GM21723 (cell line): ENCODE results near the gene RAD51B.

Experiments
- ATAC-seq: cut with Tn5 transposase; IDR thresholded peaks from one replicate; pipeline ENCODE4 v1.9.1; 2021; ENCODE audit warnings: mild to moderate bottlenecking, moderate library complexity; ENCODE audit not compliant: unreplicated experiment

RAD51B gene

DNA sequence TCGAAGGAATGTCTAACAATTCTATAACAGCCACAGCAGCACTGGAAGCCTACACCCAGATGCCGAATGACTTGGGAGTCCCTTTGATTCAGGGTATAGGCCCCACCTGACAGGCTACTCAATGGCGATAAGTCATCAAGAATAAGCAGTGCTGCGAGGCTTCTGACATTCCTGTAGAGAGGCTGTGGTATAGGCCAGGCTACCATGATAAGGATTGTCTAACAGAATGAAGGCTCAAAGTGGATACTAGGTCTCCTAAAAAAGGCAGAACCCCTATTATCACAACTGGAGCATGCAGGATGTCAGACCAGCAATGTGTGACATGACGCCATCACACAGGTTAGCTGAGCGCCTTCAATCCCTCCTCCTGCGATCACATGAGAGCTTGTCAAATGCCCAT is 920.1 kb downstream of the RAD51B start:
- no peak for ATAC-seq

DNA sequence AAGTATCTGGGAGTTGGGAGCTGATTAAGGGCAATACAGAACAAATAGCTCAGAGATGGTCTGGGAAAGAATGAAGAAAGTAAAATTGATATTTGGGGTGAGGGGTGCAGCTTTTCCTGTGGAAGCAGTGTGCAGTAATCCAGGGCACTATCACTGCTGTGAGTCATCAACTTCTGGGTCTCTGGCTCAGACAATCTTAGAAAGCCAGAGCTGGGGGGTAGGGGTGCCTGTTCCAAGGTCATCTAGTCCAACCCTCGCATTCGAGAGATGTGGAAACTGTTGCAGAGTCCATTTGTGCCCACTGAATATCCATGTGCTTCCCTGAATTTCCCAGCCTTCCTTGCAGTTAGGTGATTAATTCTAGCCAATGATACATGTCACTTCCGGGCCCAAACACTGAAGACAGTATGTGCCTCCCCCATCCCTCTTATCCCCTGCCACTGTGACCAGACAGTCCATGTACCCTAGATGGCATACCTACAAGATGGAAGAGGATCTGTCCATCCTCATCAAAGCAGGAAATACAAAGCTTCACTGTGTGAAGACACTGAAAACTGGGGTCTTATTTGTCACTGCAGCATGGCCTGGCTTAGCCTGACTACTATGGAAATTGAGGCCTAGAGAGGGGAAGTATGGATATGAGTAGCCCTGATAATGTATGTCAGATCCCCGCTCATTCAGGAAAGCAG is 921.4 kb downstream of the RAD51B start:
- ATAC-seq, result no peak

DNA sequence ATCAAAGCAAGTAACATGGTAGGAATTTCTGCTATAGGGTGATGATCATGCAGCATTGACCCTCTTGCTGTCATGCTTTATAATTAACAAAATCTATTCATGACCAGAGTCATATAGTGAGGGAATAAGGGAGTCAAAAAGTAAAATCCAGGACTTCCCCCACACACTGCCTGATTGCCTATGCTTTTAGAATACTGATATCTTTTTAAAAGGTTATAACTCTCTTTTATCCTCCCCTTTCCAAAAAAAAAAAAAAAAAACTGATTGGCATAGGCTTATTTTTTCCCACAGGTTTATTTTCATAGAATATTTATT is 921.9 kb downstream of the RAD51B start:
- ATAC-seq, result no peak

DNA sequence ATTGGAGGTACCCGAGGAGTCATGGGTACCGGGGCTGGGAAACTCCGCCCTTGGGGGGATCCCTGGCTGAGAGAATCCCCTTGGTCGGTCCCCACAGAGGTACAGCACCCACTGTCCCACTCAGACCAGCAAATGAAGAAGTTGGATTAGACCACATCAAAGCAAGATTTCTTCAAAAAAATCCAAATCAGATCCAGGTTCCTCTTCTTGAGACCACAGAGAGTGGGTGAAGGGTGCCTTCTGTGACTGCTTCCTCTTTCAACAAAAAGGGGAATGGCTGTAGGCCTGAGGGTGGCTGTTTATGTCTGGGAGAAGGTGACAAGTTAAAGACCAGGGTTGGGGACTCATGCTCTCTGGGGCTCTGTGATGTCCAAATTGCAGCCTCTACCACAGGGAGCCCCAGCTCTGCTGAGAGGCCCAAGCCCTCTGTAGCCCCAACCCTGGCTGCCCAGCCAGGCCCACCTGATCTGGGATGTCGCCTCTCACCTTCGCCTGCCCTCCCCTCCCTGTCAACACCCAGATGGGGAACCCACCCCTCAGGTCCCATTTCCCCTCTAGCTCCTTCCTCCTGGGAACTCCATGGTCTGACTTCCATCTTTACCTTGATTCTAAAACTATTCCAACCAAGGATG is 922.4 kb downstream of the RAD51B start:
- peak; percentile 84 for ATAC-seq

DNA sequence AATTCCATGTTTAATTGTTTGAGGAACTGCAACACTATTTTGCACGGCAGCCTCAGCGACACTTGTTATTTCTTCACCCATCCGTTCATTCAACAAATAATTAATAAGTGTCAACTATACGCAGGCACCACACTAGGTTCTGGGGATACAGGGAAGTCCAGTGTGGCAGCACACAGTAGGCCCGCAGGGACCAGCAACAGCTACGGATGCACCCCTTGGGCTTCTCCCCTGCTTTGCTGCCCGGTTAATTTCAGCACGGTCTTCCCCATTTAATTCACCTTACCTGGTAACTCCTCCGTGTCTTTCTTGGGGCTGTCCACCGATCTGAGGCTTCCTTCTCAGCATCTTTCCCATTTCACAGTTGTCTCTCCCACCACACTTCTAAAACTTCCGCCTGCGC is 925.0 kb downstream of the RAD51B start:
- ATAC-seq, result no peak

- no peak for ATAC-seq
These were observed 927.8 kb downstream of the RAD51B start for GRCh38 chr14:68747393-68747792.

DNA sequence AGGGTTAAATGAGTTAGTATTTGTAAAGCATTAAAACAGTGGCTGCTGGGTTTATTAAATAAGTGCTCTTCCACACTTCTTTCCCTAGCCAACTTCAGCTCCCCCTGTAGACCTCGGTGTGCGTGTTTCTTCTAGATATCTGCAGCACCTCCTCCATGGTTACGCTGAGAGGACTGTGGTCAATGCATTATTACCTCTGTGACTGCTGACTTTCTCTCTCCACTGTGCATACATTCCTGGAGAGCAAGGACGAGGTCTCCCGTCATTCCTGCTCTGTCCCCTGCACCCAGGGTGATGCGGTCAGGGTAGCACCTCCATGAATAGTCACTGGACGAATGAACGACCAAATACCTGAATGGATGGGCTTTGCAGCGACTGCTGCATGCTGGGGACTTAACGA is 928.7 kb downstream of the RAD51B start:
- no peak for ATAC-seq

GRCh38 chr14:68748691-68749090 is 929.1 kb downstream of the RAD51B start:
- no peak for ATAC-seq

DNA sequence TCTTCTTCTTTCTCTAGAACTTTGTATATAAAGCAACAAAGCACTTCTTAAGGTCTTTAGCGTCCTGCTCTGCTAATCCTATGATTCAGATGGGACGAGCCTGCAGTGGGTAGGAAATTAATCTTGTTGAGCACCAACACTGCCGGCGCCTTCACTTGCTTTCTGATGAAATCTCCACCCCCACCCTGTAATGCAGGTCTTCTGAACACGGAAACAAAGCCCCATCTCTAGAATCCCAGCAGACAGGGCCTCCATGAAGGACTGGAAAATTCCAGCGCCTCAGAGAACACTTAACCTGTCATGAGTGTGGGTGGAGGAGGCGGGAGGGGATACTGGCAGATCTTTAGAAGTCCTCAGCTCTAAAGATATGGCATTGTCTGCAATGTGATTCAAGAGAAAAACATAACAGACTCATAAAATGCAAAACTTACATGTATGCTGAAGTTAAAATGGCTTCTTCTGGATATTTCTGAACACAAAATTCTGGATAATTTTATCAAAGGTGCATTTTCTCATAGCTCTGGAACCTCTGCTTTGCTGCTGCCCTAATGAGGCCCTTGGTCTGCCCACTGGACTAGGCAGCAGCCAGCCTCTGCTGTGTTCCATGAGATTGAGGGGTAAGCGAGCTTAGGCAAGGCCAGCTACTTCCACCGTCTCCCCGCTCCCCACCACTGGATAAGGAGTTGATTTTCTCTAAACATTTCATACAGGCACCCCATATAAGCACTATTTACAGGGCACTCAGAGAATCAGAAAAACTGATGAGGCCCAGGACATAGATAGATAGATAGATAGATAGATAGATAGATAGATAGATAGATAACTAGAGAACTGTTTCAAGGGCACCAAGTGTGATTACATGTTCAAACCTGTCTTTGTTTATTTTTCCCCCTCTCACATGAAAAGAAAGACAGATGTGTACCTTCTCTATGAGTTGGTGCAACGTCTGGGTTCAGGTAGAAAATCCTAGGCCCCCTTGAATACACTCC is 930.2 kb downstream of the RAD51B start:
- ATAC-seq, result no peak

- no peak for ATAC-seq
These were observed 932.9 kb downstream of the RAD51B start for GRCh38 chr14:68752271-68753006.

GRCh38 chr14:68753690-68754089 is 934.1 kb downstream of the RAD51B start:
- no peak for ATAC-seq

DNA sequence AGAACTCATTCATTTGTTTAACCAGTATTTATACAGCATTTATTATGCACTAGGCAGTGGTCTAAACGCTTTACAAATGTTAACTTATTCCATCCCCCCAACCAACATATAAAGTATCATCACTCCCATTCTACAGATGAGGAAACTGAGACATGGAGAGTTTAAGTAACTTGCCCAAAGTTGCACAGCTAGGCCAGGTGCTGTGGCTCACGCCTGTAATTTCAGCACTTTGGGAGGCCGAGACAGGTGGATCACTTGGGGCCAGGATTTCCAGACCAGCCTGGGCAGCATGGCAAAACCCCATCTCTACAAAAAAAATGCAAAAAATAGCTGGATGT is 935.4 kb downstream of the RAD51B start:
- ATAC-seq, result no peak

DNA sequence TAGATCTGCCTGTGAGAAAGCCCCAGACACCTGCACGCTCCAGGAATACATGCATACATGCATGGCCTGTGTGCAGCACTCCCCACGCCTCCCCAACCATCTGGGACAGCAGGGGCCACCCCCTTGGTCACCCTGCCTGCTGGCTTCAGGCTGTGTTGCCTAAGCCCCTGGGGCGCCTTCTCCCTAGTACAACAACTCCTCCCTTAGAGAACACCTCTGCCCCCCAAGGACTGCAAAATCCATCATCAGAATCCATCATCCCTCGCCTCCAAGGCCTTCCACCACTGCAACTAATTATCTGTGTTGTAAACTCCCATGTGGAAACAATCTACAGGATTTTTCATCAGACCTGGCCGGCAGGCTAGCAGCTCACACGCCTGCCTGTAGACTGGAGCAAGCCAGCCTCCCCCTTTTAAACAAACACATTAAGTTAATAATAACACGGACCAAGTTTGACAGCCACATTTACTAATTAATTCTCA is 936.5 kb downstream of the RAD51B start:
- no peak for ATAC-seq

DNA sequence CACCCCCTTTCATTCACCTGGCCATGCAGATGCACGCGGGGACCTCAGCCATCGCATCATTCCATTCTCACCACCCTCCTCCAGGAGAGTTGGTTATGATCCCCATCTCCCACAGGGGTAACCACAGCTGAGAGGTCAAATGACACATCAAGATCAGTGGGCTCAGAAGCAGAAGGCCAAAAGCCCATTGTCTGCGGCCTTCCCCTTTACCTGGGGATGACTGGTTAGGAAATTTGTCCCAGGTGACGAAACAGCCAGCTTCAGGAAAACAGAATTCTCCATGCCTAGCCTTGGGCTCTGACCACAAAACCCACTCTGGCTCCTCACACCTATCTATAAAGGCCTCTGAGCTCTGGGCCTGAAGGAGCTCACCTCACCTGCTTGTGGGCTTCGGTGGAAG is 937.2 kb downstream of the RAD51B start:
- no peak for ATAC-seq

- no peak for ATAC-seq
These were observed 938.1 kb downstream of the RAD51B start for GRCh38 chr14:68757618-68758081.

DNA sequence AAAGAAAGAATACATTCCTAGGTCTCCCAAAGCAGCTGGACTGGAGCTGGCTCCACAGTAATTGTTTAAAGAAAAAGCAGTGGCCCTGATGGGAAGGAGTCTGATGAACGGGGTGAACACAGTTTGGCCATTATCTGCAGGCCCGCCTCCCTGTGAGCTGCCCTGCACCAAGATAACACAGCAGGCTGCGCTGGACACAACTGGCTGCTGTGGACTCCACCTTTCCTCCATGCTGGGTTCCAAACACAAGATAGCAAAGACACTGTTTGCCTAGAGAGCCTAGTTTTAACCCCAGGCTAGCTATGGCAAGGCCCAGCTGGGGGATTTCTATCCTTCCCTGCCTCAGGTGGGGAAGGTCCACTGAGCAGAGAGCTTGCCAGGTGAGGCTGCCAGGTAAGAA is 938.7 kb downstream of the RAD51B start:
- no peak for ATAC-seq

GRCh38 chr14:68759017-68759560 is 939.5 kb downstream of the RAD51B start:
- ATAC-seq, result no peak

GRCh38 chr14:68759937-68760336 is 940.4 kb downstream of the RAD51B start:
- ATAC-seq, result no peak

GRCh38 chr14:68760761-68761160 is 941.2 kb downstream of the RAD51B start:
- ATAC-seq, result no peak

DNA sequence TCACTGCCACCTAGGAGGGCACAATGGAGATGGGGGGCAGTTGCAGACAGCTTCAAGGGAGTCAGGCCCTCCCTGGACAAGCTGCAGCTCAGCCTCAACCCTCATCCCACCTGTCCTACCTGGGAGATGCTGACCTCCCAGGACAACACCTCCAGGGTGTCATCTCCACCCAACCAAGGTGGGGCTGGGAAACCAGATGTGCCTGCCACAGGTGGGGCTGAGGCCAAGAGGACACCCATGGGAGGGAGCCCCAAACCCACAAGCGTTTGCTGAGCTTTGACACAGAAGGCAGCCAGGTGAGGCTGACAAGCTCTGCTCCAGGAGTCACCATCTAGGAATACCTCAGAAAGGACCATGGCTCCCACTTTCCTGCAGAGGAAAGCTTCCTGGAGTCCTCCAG is 941.8 kb downstream of the RAD51B start:
- no peak for ATAC-seq
